GM21737 (cell line): ENCODE data around the gene KRT26.
"Not testable (repeated sequence)": the region's sequence is repeated elsewhere in the genome, so short reads cannot be mapped to it uniquely, and the experiment has no call there.

Experiments
- ATAC-seq: cut with Tn5 transposase; IDR thresholded peaks from one replicate; pipeline ENCODE4 v1.9.1; 2021; ENCODE audit warnings: mild to moderate bottlenecking, moderate library complexity; ENCODE audit not compliant: unreplicated experiment

KRT26 gene

DNA sequence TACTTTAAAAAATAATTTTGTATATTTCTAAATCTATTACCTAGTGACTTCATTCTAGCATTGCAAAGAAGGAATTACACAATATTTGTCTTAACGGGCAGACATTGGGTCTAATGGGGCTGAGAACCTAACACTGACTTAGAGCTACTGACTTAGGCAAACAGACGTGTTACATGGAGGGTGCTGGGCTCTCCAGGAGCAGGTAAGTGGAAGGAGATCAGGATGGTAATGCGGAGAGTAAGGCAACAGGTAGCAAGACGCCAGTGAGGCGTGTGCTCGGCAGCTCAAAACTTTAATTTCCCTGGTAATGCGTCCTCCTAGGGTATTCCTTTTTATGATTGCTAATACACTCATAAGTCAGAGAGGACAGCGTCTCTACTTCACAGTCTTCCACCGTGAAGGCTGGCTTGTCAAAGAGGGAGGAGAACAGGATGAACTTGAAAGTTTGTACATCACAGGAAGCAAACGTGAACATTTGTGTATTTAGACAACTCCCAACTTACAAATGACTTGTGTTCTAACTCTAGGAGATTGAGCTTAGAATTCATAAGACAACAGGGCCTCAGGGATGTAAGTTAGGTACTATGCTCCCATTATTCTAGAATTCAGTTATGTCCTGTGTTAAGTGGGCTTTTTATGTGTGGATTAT is 23.1 kb upstream of the KRT26 start:
- no peak for ATAC-seq

DNA sequence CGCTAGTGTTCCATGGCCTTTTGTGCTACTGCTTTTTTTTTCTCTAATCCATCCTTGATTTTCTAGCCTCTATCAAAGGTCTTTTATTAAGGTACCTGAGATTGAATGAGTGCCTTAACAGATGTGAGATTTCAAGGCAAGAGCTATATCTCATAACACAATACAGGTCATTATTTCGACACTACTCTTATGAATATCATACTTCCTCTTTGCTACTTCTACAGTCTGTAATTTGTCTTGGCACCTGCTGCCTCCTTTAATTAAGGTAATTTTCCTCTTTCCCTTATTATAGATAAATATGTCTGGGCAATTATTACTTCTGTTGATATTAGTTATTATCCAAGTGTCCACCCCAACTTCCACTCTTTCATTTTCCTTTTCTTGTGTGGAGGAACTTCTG is 22.5 kb upstream of the KRT26 start:
- ATAC-seq: no peak

DNA sequence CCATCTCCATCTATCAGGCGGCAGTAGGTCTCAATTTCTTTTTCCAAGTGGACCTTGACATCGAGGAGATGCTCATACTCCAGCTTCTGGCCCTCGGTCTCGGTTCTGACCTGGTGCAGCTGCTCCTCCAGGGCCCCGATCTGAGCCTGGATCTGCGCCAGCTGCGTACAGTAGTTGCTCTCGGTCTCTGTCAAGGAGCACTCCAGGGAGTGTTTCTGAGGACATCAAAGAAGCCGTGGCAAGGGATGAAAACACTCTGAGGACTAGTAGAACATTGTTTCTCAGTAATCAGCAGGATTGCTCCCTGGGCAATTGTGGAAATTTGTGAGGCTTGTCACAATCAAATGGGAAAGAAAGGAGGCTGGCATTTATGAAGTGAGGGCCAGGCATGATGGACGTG is 21.8 kb upstream of the KRT26 start:
- no peak for ATAC-seq

DNA sequence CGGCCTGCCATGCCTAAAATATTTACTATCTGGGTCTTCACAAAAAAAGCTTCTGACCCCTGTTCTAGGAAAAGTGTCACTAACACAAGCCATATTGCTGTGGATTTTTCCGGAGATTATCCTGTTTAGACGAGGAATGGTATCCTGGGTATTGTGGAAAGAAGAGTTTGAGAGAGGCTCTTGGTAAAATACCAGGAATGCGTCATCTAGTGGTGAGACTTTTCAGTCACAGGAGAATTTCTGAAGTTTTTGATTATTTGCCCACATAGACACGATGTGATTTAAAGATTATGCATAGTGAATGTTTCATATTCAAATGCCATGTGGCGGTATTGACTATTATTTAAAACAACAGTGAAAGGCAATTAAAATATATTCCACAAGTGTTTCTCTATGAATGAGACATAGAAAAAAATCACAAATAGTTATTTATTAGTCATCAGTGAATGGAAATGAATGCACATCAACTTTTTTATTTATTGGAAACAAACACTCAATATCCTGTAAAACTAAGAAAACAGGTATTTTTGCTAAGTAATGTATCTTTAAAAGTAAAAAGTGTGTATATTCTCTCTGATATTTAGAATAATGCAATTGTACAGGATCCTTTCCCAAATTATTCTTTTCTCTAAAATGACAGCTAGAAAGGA is 19.9 kb upstream of the KRT26 start:
- ATAC-seq: no peak

DNA sequence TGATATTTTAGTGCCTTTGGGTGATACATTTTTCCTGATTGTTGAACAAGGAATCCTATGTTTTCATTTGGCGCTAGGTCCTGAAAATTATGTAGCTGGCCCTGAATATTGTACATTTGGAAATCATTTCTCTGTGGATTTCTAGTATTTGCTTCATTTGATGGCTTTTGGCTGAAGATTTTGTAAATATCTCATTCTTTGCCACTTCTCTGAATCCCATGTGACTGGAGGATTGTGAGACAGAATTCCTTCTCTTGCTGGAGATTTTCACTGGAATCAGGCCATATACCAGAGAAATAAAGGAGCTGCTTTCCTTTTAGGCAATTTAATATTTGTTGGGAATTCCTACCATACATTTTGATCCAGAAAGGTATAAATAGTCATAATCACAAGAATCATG is 19.1 kb upstream of the KRT26 start:
- ATAC-seq: no peak

DNA sequence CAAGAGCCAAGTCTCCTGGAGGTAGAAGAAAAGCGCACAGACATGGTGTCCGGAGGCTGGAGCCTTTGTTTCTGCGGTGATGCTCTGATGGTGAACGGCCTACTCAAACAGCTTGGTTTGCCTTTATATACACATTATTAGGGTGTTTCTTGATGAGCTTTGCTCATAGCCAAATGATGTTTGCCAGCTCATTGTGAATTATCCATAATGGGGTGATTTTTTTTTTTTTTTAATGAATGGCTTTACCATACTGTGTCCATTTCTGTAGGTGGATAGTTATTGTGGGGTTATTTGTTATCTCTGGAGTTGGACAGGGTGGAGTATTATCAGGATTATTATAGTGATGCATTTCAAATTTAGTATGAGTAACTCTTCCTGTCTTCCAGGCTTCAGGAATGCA is 10.4 kb upstream of the KRT26 start, which contains the start of gene KRT27:
KRT27 (minus strand) TSS at position 101 of the 400 bp plus-strand sequence; CDS start at position 44, 57 bp downstream.
- ATAC-seq: no peak

DNA sequence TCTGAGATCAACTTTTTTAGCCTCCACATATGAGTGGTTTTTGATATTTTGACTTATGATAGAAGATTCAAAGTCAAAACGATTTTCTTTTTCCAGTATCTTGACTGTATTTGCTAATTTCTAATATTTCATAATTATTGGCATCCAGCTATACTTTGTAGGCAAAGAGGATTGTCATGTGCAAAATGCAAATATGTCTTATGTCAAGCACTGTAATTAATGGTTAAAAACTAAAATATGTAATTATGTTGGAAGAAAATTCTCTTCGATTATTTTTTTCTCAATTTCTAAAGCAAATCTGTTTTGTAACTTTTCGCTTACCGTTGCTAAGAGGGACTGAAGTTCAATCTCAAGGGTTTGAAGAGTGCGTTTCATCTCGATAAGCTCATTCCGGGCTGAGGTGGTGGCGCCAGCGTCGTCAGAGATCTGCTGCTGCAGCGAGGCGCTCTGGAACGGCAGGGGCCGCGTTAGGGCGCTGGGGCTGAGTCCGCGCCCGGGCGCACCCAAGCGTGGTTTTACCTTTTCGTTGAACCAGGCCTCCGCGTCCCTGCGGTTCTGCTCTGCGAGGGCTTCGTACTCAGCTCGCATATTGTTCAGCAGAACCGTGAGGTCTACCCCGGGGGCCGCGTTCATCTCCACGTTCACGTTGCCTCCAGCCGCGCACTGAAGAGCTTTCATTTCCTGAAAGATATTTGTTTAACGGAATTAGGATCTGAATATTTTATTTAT is 7.3 kb upstream of the KRT26 start:
- no peak for ATAC-seq

DNA sequence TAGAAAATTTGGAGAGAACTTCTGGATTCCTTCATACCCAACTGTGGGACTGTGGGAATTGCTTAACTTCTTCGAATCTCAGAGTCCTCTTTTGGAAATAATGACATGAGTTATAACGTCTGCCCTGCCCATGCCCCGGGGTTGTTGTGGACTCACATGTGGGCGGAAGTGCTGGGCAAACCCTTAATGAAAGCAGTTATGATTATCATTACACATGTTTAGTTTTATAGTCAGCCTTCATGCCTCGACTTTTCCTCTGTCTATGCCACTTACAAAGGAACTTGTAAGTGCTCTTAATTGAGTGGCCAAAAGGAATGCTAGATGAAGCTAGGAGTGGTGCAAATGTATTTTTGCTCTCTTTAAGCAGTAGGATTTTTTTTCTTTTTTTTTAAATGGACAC is 6.5 kb upstream of the KRT26 start:
- no peak for ATAC-seq

DNA sequence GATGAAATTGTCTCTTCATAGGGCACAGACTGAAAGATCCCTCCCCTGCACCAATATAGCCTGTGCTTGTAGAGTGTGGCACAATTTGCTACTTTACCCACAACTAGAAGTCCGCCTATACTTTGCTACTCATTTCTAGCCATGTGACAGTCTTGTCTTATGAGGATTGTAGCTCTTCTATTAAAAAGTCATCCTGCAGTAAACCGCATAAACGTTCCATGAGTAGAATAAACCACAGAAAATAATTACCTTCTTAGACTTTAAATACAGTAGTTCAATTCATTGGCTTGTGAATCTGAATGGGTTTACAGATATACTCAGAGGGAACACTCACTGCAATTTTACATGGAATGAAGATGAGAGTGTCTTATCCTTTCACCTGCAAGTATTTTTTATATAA is 6.0 kb upstream of the KRT26 start:
- no peak for ATAC-seq

DNA sequence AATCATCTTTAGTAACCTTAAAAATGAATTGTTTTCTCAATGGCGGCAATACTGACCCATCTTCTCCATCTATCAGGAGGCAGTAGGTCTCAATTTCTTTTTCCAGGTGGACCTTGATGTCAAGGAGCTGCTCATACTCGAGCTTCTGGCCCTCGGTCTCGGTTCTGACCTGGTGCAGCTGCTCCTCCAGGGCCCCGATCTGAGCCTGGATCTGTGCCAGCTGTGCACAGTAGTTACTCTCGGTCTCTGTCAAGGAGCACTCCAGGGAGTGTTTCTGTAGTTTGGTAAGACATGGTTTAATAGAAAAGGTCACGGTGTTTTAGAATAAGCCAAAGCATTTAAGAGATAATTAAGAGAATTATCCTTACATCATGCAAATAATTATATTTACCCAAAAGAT is 5.5 kb upstream of the KRT26 start:
- ATAC-seq: no peak

DNA sequence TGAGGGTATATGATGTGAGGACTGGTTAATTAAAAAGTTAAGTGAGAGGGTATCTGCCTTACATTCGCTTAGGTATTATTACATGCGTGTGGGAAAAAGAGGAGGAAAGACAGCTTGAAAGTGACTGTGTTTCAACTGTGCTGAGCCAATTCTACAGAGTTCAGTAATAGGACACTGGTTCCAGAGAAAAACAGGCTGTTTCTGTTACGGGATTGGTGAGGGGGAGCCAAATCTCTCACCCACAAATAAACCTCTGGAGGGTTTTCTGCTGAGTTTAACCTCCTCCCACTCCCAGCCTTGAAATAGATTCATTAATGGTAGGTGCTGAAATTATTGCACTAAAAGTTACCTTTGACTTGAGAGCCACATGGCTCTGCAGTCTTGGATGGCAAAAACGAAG is 3.9 kb upstream of the KRT26 start:
- ATAC-seq: no peak

DNA sequence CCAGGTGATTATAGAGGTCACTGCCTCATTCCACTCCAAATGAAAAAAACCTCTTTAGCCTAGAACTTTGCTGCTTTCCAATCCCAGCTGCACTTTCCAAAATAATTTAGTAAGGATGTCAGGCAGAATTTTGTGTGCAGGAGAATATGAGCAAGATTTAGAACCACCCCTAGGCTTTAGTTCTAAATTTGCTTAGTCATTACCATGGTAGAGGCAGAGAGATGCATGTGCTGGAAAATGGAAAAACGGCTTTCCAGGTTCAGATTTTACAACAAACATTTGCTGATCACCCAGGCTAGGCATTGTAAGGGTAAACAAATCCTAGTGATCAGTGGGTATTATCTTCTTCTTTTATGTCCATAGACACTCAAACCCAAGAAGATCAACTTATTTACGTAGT is 6.3 kb downstream of the KRT26 start:
- ATAC-seq: no peak

DNA sequence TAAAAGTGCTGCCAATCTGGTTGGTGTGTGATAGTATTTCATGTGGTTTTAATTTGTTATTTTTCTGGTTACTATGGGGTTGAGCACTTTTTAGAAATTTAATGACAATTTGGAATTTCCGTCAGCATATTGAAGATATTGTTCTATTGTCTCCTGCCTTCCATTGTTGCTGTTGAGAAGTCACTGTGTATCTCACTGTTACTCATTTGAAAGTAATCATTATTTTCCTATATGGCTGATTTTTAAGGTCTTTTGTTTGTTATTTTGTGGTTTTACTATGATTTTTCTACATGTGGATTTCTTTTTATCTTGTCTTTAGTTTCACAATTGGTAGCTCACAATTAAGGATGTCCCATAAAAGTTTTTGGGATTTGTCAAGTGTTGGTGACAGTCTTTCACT is 8.2 kb downstream of the KRT26 start:
- ATAC-seq: no peak

DNA sequence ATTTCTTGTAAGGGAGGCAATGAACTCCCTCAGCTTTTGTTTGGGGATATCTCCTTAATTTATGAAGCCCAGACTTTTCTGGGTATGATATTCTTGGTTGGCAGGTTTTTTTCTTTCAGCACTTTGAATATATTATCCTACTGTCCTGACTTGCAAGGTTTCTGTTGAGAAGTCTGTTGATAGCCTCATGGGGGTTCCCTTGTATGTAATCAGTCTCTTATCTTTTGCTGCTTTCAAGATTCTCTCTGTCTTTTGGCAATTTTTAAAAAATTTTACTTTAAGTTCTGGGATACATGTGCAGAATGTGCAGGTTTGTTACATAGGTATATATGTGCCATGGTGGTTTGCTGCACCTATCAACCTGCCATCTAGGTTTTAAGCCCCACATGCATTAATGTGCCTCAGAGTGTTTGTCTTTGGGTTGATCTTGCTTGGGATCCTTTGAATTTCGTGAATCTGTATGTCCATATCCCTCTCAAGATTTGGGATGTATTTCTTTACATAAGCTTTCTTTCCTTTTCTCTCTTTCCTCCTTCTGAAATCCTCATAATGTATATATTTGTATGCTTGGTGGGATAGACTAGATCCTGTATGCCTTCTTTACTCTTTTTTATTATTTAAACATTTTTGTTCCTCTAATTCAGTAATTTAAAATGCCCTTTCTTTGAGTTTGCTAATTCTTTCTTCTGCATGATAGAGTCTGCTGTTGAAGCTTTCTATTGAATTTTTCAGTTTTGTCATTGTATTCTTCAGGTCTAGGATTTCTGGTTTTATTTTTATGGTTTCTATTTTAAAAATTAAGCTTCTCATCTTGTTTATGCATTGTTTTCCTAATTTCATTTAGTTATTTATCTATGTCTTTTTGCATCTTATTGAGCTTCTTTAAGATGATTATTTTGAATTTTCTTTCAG is 11.6 kb downstream of the KRT26 start:
- ATAC-seq: no peak

DNA sequence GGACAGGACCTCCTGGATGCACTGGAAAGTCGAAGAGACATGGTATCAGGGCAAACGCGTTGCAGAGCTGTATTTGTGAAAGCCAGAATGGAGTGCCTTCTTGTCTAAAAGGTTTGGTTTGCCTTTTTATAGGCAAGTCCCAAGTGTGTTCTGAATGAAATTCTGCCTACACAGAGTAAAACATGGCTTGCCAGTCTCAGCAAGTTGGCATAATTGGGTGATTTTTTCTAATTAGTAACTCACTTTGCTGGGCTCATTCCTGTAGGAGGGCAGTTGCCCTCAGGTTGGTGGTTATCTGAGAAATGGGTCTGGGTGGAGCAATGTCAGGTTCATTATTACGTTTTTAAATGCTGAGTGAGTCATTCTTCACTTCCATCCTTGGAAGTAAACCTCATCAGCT is 16.8 kb downstream of the KRT26 start, which contains the start of gene KRT25:
KRT25 (minus strand) TSS at position 101 of the 400 bp plus-strand sequence; CDS start at position 41, 60 bp downstream.
- no peak for ATAC-seq

DNA sequence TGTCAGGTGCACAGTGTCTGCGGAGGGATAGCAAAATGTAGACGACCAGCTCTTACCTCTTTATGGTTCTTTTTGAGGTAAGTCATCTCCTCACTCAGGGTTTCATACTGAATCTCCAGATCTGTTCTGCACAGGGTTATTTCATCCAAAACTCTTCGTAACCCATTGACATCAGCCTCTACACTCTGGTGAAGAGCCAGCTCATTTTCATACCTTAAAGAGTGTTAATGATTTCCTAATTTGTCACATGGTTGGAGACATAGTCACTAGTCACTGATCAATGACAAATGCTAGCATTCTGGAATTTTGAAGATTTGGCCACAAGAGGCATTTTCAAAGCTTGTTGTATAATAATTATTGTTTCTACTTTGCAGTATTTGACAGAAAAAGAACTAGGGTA is 18.2 kb downstream of the KRT26 start:
- no peak for ATAC-seq

DNA sequence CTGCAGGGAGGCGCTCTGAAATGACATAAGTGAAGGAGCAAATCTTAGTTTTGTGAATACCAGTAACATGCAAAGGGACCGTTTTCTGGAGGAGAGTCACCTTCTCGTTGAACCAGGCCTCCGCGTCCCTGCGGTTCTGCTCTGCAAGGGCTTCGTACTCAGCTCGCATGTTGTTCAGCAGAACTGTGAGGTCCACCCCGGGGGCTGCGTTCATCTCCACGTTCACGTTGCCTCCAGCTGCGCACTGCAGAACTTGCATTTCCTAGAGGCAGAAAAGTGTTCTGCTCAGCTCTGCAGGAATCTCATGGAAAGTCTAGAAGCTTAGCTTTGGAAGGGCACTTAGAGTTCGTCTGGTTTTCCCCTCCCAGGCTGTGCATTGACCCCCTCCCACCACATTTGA is 20.9 kb downstream of the KRT26 start:
- ATAC-seq: no peak

DNA sequence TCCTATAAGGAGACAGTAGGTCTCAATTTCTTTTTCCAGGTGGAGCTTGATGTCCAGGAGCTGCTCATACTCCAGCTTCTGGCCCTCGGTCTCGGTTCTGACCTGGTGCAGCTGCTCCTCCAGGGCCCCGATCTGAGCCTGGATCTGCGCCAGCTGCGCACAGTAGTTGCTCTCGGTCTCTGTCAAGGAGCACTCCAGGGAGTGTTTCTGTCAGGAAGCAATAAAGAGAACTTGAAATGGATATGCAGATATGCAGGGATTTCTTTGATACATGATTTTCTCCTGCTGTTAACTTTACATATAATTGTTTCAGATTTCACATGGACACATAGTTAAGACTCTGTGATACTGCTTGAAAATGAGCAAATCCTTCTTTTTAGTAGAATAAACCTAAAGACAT is 21.6 kb downstream of the KRT26 start:
- ATAC-seq: no peak

DNA sequence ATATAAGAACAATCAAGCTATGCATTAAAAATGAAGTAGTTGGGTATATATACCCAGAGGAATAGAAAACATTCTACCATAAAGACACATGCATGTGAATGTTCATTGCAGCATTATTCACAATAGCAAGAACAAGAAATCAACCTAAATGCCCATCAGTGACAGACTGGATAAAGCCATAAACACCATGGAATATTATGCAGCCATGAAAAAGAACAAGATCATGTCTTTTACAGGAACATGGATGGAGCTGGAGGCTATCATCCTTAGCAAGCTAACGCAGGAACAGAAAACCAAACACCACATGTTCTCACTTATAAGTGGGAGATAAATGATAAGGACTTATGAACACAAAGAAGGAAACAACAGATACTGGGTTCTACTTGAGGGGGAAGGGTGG is 23.3 kb downstream of the KRT26 start:
- ATAC-seq: not testable (repeated sequence)

DNA sequence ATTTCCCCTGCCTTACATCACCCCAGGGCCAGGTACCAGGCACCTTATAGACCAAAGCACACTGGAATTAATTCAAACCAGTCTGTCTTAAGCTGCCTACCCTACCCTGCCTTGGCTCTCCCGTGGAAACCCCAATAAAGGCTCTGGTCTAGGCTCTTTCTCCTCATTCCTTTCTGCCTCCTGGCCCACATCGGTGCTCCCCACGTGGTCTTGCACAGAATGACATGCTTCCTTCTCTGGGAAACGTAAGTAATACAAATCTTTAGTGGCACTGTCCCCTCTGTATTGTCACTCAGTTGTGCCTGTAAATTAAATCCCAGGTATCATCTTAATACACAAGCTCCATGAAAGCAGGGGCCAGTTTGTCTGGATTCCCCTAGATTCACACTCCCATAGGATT is 33.4 kb downstream of the KRT26 start:
- ATAC-seq: no peak

DNA sequence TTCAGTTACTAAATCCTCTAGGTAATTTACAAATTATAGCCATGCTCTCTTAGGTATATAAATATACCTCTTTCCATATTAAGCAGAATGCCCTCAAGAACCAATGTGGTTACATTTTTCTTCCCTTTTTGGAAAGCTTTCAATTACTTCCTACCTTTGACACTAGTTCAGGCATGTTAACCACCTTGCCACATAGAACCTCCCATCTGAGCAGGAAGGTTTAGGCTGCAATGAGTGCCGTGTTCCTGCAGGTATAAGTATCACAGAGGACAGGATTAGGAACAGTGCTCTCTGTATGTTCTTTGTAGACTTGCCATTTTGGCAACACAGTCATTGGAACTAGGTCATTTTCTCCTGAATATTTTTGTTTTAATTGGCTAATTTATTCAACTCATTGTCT is 37.0 kb downstream of the KRT26 start:
- no peak for ATAC-seq
